NCI-H446 treated with DMSO at 0.1 percent for 48 hours (cell line): ENCODE data around the gene TSPAN9.

Experiments
- DNase-seq: peaks from one replicate; lab custom pipeline; 2025; lab: John Stamatoyannopoulos, UW

The TSPAN9 gene

DNA sequence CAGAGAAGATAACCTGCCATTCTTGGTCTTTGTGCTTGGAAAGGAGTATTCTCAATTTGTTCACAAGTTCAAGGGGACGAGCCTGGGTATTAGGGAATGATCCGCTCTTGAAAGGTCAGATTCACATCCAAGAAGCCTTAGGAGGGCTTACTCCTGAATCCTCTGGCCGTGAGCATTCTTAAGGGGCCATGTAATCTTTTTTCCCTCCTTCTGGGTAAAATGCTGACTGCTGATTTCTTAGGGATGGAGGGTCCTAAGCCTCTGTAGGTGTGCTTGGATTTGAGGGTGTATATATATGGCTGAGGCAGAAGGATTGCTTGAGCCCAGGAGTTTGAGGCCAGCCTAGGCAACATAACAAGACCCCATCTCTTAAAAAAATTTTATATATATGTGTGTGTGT lies 149.1 kb downstream of the TSPAN9 start:
- DNase-seq = no peak

DNA sequence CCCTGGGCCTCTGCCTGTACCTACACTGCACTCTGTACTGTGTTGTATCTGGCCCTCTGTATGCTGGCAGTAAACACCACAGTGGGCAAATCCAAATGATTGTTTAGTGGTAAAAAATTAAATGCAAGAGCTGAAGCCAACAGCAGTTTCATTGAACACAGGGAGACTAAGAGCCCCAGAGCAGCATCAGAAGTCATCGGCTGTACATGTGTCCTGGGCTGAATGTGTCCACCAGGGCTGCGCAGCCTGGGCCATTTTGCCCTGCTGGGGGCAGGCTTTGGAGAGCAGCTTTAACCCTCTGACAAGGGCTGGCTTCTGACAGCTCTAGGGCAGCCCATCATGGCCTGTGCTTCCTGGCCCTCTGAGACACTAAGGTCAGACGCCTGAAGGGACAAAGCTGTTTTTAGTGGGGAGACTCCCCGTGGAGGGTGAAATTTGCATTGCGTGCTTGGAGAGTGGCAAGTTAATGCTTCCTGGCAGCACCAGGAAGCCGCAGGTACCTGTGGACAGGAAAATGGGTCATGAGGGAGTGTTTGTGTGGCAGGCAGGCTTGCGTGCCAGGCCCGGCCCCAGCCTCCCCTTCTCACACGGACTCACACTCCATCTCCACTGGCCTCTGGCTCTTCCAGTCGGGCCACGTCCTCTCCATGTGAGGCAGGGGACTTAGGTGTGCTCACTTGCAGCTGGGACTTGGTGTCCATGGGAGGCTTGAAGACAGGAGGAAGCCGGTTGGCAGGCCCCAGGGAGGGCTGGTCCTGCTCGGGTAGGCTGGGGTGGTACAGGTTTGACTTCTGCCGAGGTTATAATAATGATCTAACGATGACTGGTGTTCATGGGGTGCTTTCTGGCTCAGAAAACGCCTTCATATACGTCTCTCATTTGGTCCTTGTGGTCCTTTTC lies 150.1 kb downstream of the TSPAN9 start:
- DNase-seq = no peak

DNA sequence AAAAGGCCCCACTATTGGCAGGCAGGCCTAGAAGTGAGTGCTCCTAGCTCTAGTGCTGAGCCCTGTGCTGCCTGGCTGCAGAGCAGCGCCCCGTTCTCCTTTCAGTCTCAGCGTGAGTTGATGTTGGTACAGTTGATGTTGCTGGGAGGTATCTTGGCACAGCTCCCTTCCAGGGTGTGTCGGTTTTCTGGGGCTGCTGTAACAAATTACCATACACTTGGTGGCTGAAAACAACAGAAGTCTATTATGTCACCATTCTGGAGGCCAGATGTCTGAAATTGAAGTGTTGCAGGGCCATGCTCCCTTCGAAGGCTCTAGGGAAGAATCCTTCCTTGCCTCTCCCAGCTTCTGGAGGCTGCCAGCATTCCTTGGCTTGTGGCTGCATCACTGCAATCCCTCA lies 151.4 kb downstream of the TSPAN9 start:
- DNase-seq = peak; percentile 42

DNA sequence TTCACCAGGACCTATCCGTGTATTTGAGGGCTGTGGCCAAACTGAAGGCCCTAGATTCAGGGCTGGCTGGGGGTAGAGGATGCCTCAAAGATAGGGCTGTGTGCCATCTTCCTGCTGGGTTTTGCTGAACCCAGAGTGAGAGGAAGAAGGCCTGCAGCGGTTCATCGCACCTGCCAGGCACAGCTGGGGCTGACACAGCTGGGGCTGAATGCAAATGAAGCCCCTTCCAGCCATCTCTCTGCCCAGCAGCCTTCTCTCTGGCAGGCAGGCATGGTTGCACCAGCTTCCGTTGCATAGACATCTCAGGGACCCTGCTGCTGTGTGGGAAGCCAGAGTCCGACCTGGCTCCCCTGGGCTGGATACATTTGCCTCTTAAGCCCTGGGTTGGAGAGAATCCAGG lies 152.4 kb downstream of the TSPAN9 start:
- no peak for DNase-seq

DNA sequence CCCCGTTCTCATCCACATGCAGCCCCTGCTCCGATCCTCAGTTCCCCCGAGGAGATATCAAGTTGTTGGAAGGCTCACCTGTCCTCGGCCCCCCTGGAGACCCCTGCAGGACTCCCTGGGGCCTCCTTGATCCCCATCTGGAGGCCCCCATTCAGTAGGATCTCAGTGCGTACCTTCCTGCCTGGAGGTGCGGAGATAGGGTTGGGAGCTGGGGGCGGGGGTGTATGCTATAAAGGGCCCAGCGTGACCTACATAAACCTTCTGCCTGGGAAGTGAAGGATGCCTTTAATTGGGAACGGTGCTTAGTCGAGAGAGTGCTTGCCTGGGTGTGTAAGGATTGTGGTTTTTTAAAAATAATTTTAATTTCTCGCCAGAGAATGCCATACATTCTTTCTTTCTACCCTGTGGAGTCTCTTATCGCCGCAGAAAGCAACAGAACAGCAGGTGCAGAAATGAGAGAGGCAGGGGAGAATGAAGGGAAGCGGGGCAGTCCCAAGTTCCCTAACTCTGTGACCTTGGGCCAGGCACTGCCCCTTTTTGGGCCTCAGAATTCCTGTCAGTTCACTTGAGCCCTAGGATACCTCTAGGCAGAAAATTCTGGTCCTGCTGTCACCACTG lies 153.7 kb downstream of the TSPAN9 start:
- no peak for DNase-seq

DNA sequence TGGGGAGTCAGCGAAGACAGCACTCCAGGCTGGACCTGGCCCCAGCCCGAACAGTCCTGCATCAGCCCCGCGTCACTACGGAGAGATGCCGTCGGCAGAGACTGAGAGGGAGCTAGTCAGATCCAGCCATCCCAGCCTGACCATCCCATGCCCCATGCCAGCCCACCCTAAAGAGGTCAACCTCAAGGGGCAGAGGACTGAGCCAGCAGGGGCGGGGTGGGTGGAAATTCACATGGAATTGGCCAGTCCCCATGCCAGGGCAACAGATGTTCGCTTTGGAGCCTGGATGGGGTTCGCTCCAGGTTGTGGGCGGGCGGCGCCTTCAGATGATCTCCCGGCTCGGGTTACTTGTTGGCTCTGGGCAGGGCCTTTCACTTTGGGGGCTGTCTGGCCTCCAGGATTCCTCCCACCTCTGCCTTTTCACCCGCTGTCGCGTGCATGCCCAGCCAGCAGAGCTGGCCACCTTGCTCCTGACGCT lies 154.3 kb downstream of the TSPAN9 start:
- peak; percentile 60 for DNase-seq

DNA sequence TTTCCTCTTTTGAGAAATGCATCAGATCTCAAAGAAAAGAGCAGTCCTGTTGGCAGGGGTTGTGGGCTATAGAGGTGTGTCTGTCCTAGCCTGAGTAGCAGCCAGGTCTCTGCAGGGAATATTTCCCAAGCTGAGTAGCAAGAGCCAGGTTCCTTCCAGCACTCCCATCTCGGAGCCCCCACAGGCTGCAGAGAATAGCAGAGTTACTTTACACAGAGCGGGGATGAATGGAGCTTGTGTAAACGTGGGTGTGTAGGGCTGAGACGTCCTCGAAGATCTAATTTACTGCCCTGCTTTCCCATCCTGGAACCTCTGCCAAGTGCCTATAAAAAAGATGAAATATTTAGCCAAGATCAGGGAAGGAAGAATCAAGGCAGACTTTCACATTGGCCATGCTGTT lies 156.6 kb downstream of the TSPAN9 start:
- peak; percentile 24 for DNase-seq

DNA sequence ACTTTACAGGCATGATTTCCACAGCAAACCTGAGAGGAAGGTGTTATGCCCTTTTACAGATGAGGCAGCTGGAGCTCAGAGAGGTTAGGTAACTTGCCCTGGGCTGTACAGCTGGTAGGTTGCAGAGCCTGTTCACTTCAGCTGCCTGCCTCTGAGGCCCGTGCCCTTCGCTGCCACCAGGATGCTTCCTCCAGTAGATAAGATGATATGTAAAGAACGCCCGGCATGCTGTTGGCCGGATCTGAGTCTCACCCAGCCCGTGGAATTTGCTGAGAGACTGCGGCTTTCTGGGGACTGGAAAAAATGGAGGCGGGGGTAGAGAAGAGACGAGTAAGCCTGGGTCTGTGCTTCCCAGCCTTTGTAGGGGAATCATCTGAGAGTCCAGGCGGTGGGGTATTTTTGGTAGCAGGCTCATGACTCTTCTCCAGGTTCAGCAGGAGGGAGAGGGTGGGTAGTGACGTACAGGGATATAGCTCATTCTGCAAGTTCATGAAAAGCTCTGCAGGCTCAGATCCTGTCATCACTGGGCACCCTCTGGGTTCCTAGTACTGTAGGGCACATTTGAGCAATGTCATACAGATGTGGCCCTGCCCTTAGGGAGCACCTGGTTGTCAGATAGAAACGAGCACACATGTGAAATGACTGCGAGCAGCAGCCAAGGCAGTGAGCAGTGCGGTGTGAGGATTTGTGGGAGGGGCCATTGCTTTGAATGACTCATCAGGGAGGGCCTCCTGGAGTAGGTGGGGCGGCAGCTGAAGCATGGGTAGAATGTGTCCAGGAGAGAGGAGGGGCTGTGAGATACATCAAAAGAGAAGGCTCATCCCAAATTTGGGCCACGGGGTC lies 159.4 kb downstream of the TSPAN9 start:
- no peak for DNase-seq

DNA sequence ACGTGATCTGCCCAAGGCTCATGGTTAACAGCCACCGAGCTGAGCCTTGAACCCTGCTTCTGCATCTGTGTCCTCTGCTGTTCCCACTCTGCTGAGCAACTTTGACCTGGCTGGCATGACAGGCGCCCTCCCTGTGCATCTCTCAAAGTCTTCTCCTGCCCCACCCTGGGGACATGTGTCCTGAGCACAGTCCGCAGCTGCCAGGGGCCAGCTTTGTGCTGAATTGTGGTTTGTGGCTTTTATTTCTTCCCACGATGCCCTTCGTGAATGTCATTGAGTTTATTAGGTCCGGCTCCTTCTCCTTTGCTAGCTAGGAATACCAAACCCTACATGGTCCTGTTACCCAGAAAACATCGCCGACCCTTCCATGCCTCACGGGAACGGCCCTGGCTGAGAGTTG lies 161.0 kb downstream of the TSPAN9 start:
- DNase-seq = no peak

DNA sequence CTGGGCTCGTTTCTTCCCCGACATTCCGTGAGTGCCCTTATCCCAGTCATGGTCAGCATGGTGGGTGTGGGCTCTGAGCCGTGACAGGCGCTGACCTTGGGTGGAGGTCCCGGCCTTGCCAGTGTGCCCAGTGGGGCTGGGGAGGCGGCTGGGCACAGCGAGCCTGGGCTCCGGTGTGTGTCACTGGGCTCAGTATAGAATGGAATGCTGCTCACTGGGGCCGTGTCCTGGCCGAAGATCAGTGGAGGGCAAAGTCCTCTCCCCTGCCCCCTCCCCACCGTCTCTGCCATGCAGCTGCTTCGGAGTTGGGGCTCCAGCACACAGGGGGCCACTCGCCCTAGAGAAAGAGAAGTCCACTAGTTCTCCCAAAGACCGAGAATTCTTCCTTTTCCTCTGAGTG lies 164.4 kb downstream of the TSPAN9 start:
- DNase-seq = no peak

DNA sequence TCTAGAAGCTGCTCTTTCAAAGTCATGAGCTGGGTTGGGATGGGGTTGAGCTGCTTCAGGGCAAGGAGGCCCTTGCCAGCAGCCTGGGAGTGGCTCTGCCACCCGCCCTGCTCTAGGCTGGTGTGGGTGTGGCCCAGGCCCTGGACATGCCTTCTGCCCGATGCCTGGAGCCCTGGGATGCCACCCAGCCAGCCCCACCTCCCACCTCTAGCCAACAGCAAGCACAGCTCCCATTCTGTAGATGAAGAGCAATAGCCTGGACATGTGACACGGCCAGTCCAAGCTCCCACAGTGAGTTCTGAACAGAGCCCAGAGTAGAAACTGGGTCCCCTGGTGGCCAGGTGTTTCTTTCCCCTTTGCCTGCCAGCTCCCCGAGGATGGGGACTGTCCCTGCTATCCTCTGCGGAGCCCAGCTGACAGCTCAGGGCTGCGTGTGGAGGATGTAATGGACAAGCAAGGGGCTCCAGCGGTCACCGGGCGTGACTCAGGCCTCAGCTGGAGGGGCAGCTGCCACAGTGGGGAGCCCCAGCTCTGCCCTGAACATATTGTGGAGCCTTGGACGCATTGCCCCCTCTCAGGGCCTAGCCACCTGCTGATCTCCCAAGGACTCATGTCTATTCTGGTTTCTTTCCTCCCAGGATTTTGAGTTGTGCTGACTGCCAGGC lies 165.2 kb downstream of the TSPAN9 start:
- no peak for DNase-seq

DNA sequence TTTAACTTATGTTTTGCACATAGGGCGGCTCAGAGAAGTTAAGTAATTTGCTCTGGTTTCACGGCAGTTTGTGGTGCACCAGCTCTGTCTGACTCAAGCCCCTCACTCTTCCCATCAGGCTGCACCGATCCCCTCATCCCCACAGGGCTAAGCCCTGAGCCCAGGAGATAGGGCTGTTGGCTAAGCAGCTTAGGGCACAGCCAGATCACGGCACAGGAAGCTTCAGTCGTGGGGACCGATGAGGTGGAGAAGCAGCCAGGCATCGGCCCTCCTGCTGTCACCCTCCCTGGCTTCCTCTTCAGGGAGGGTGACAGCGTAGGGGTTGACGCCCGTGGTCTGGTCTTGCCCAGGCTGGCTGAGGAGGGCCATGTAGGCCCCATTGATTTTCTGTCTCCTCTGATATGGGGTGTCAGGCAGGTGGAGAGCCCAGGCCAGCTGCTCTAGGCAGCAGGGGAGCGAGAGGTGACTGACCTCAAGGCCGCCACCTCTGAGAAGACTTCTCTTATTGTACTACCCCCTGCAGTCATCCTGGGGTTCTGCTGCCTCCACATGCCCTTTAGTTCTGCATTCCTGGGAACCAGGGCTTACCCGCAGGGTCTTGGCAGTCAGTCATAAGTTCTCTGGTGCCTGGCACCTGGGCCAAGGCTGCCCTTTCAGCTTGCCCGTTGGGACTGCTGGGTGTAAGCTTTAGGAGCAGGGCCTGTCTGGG lies 166.4 kb downstream of the TSPAN9 start:
- no peak for DNase-seq

DNA sequence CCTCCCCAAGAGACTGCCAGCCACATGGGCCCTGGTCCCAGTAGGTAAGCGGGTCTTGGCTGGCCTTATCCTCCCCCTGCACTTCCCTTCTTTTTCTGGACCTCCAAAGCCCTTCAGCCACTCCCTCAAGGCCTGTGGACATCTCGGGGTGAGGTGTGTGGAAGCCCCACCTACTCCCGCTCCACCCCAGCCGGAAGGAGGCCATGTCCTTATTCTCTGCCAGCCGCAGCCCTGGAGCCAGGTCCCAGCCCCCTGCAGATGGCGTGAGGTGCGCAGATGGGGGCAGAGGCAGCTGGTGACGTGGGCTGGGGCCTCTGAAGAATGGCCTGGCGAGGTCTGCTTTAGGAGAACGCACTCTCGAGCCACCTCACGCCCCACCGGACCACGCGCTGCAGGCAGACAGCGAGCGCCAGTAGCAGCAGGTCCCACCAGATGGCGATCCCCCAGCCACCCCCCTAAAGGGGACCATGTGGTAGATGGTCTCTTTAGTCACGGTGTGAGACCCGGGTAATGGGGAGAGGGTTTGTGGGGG lies 167.1 kb downstream of the TSPAN9 start:
- no peak for DNase-seq

DNA sequence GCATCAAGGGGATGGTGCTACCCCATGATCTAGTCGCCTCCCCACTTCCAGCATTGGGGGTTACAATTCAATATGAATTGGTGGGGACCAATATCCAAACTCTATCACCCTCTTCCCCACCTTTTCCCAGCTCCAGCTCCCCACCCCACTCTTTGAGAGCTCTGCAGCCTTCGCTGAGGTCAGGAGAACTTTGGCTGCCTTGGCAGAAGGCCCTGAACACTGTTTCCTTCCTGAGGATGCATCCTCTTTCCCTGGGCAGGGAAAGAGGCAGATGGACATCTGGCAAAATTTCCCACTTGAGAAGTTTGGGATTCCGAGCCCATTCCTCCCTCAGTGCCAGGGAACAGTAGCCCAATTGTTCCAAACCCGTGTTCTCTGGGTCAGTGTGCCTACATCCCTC lies 169.1 kb downstream of the TSPAN9 start:
- DNase-seq = no peak

DNA sequence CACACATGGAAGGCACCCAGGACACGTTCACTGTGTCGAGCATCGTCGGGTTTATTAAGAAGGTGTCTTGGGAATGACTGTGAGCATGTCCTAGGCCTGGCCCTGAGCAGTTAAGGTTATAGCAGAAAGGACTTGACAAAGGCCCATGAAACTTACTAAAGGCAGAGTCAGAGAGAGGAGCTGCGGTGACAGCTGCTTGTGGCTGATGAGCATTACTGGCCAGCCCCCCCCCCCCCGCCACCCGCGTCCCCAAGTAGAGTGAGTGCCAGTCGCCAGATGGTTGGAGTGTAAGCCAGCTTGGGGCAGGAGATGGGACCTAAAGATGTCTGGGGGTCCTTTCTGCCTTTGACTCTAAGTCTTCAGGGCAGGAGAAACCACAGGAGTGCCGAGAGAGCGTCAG lies 169.9 kb downstream of the TSPAN9 start:
- no peak for DNase-seq

DNA sequence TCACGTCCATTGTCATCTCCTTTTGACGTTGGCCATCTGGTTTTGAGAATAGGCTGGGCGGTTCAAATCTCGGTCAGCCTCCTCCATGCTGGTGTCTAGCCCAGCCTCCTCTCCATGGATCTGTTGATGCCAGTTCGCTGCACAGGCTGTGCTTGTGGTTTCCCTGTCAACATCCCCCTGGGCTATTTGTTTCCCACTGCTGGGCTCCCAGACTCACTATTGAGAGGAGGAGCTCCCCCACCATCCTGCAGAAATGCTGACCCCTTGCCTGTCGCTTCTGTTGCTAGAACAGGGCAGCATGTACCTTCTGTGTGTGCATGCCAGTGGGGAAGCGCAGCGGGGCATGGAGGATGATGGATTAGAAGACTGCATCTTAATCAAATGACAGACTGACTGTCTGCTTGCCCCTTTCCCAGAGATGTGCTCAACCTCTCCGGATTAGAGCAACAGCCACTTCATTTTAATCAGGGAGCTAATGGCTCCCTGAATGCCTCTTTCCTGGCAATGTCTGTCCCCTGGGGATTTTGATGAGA lies 170.5 kb downstream of the TSPAN9 start:
- no peak for DNase-seq

DNA sequence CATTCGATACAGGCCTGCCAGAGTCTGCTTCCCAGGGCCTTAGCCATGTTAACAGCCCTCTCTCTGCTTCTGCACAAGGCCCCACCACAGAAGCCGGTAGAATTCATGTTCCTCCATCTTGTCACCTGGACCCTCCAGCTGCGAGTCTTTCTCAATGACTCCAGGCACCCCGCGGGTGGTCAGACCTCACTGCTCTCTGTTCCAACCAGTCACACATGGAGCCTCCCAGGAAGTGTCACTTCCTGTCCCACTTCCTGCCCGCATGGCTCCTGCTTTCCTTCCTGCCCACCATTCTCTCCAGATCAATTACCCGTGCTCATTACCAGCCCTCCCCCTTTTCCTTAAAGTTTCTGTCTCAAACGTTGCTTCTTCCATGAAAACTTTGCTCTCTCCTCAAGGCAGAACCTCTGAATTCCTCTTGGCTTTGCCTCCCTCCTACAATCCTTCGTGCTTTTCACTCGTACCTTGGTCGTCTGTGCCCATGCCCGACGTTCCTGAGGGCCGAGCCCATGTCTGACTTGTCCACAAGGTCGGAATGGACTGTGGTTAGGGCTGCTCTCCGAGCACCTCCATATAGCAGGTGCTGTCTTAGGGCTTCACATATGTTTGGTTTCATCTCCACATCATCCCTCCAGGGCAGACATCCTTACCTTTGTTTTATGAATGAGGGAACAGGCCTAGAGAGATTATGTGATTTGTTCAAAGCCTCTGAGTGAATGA lies 172.1 kb downstream of the TSPAN9 start:
- no peak for DNase-seq

DNA sequence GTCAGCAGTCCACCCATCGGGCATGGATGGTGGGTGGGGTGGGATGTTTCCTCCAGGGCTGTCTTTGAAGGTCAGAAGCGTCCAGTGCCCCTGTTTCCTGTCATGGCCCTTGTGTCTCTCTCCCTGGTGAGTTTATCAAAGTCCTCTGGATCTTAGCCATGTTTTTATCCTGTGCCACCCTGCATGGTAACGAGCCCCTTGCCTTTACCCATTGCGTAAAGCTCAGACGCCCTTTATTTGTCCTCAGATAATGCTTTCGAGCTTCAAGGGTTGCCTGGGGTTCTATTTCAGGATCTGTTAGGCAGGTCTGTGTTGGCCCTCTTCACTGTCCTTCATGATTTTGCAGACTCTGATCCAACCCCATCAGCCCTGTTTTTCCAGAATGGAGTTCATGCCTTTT lies 172.9 kb downstream of the TSPAN9 start:
- DNase-seq = no peak

DNA sequence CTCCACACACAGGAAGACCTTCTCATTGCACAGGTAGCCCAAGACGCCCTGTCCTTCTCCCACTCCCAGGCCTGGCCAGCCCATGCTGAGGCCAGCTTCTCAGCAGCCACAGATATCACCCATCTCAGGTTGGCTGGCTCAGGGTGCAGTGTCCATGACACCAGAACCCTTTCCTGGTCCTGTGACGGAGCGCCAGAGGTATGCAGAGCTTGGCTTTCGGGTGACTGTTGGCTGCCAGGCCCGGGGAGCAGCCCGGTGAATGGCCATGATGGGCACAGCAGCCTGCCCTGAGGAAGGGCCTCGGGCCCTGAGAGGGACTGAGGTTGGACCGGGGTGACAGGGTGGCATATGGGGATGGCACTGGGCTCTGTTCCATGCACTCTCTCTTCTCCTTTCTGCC lies 173.4 kb downstream of the TSPAN9 start:
- DNase-seq = no peak

DNA sequence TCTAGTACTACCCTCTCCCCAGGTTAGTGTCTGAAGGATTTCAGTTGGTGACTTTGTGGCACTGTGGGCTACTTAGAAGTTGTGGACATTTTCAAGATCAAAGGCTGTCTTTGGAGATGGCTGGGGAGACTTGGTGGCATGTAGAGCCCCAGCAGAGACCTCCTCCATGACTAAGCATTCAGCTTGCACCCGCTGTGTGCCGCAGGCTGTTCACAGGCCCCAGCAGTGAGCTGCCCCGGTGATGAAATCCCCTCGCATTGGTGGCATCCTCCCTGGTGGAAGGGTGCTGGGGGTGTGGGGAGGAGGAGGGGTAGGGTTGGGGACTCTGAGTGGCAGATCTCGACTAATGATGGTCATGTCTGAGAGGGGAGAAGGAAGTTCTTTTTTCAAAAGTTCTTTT lies 173.9 kb downstream of the TSPAN9 start:
- DNase-seq = no peak
